HepG2 (cell line): Measurements from ENCODE around the gene DOK1. TPM values are rescaled to one million over a fixed set of nuclear protein-coding genes. Genes with fewer than 3 reads are reported as not detected.

Experiments used
- ATAC-seq: fragments of 200-7000 bp; cut with Tn5 transposase; 3 replicates; pipeline ENCODE4 v1.9.1; 2020; ENCODE audit warnings: mild to moderate bottlenecking, moderate library complexity
- BruUV-seq: library from RNA; stranded (reverse); fragments of 400-500 nt; replicated peaks from 2 replicates; lab custom pipeline; 2021; lab: Mats Ljungman, UMichigan
- CTCF ChIA-PET: fragments of 300-600 bp; formaldehyde crosslinking; extraction: SDS; loops from one replicate; lab custom pipeline; 2021; ENCODE audit warnings: low total read pairs, inconsistent platforms, low intra/inter-chr PET ratio; lab: Yijun Ruan, JAX
- POLR2A ChIA-PET: fragments of 350-600 bp; sonication (Branson Sonifier 250); formaldehyde crosslinking; loops from one replicate; lab custom pipeline; 2020; ENCODE audit warnings: antibody characterized with exemption, inconsistent platforms; lab: Yijun Ruan, JAX
- DNase-seq: peaks from one replicate; pipeline ENCODE4 v3.0.0-alpha.2; 2015; ENCODE audit warnings: low spot score
- FAIRE-seq: peaks from 3 replicates; lab custom pipeline; 2011; peaks lifted over from hg19 to GRCh38; lab: Jason Lieb, UNC
- H2AFZ ChIP-seq: one replicate; pipeline ENCODE4 v1.6.1; 2011; ENCODE audit warnings: low read length, inconsistent platforms
- H3K27ac ChIP-seq: fragments of 300-600 bp; 3 replicates; pipeline ENCODE4 v1.8.0; 2011; ENCODE audit warnings: mixed run types, mild to moderate bottlenecking, mixed read lengths, low read length, inconsistent platforms; ENCODE audit not compliant: insufficient read depth; ENCODE audit errors: extremely low read length
- H3K27me3 ChIP-seq, 2 experiments: fragments of 200-600 bp in 1 of 2; 2 replicates in 1 of 2; 3 replicates in 1 of 2; pipeline versions ENCODE4 v1.6.0 to v1.8.0; 2011; ENCODE audit warnings: low read length in 2 of 2, mild to moderate bottlenecking in 2 of 2, moderate library complexity in 2 of 2, inconsistent platforms in 1 of 2; ENCODE audit not compliant: insufficient read depth in 2 of 2, control insufficient read depth in 1 of 2
- H3K36me3 ChIP-seq, 2 experiments: fragments of 200-600 bp in 1 of 2; replicated peaks in 1 of 2; 2 replicates in 1 of 2; 3 replicates in 1 of 2; pipeline versions ENCODE4 v1.5.1 to v1.8.0; 2011; ENCODE audit warnings: low read length in 2 of 2, inconsistent platforms in 1 of 2; ENCODE audit not compliant: insufficient read depth in 2 of 2, control insufficient read depth in 1 of 2
- H3K4me1 ChIP-seq: 2 replicates; pipeline ENCODE4 v1.5.1; 2012; ENCODE audit warnings: low read length, inconsistent platforms; ENCODE audit not compliant: insufficient read depth
- H3K4me2 ChIP-seq: 2 replicates; pipeline ENCODE4 v1.6.0; 2011; ENCODE audit warnings: low read depth, low read length, inconsistent platforms
- H3K4me3 ChIP-seq, 3 experiments: fragments of 200-600 bp in 1 of 3; sonication (generic), shearing (Covaris generic) in 1 of 3; replicated peaks in 1 of 3; 2 replicates each; pipeline ENCODE4 v1.5.1; 2011 to 2016; ENCODE audit warnings: low read length in 3 of 3, inconsistent platforms in 2 of 3, low read depth in 2 of 3, mild to moderate bottlenecking in 2 of 3, control low read depth in 1 of 3, mixed read lengths in 1 of 3; ENCODE audit not compliant: insufficient read depth in 1 of 3
- H3K79me2 ChIP-seq: one replicate; pipeline ENCODE4 v1.6.1; 2011; ENCODE audit warnings: low read length, inconsistent platforms; ENCODE audit not compliant: insufficient read depth
- H3K9ac ChIP-seq: 2 replicates; pipeline ENCODE4 v1.6.0; 2011; ENCODE audit warnings: mild to moderate bottlenecking, low read depth, low read length, inconsistent platforms; ENCODE audit not compliant: insufficient read depth
- H3K9me3 ChIP-seq: 2 replicates; pipeline ENCODE4 v1.5.1; 2012; ENCODE audit warnings: mild to moderate bottlenecking, low read length
- H4K20me1 ChIP-seq: 2 replicates; pipeline ENCODE4 v1.6.0; 2011; ENCODE audit warnings: inconsistent platforms, mild to moderate bottlenecking, low read length, moderate library complexity; ENCODE audit not compliant: insufficient read depth
- CEBPB ChIP-seq: IDR thresholded peaks from 2 replicates; pipeline ENCODE4 v1.6.1; 2011; ENCODE audit warnings: low read depth, low read length, improper control_type of control experiment, borderline replicate concordance
- FOXK2 ChIP-seq: fragments of 450-650 bp; IDR thresholded peaks from 2 replicates; pipeline ENCODE4 v1.6.1; 2016
- TAF1 ChIP-seq: sonication (generic); formaldehyde crosslinking; IDR thresholded peaks from 2 replicates; pipeline ENCODE4 v1.4.0; 2020; ENCODE audit warnings: missing genetic modification reagents
- ZNF552 ChIP-seq: sonication (generic); formaldehyde crosslinking; IDR thresholded peaks from 2 replicates; pipeline ENCODE4 v1.9.0; 2022; ENCODE audit warnings: missing genetic modification reagents, mild to moderate bottlenecking, borderline replicate concordance
- WGBS: methylation state at CpG from one replicate; pipeline ENCODE4 v1.1.6; 2017; ENCODE audit warnings: low lambda C conversion rate; 5-methylcytosine and 5-hydroxymethylcytosine counted together
- in situ Hi-C: cut with HindIII; loops from 2 replicates; pipeline ENCODE4 v1.10.0; 2017; ENCODE audit warnings: low pct_unique_long_range_greater_than_20kb; ENCODE audit not compliant: extremely low pct_ligation_motif_present
- intact Hi-C: fragments of 100-400 bp; cut with micrococcal nuclease; formaldehyde crosslinking; loops from one replicate; pipeline ENCODE4 v1.10.0; 2022; ENCODE audit not compliant: unreplicated experiment
- polyA plus RNA-seq, 8 experiments: library from polyadenylated mRNA; depleted of rRNA in 3 of 8; stranded (reverse) in 7 of 8; unstranded in 1 of 8; fragments of >200 nt; fragmentation: Illumina TruSeq in 4 of 8; extraction: Trizol in 4 of 8; gene quantifications; 2 replicates each; pipeline versions ENCODE4 v1.2.1 to v1.2.3, GENCODE V29; 2011 to 2016; ENCODE audit warnings: low read depth in 4 of 8, missing spikeins in 1 of 8, mixed read lengths in 1 of 8; ENCODE audit not compliant: insufficient read depth in 1 of 8
- total RNA-seq, 5 experiments: library from RNA; depleted of rRNA; stranded (reverse); fragments of >200 nt; fragmentation: Illumina TruSeq; extraction: Trizol; gene quantifications; 2 replicates each; pipeline ENCODE4 v1.2.3, GENCODE V29; 2016; ENCODE audit warnings: low read depth in 1 of 5

DOK1 gene
- total and polyA plus RNA-seq, 2 of the 13 experiments (the other 11 are each of a cell fraction or from before 2014, with no cell fraction given), result 0.53 to 0.74 TPM

GRCh38 chr2:74566754-74567085 lies 12.2 kb downstream of the DOK1 start:
- no peak overlapping the region for H3K27ac ChIP-seq
- no TSS peak for BruUV-seq
- H3K9me3 ChIP-seq, result no peaks in the 10 kb centered on the region
- no peaks in the 10 kb centered on the region for H3K79me2 ChIP-seq
- in situ Hi-C loops, result no loop called here
- CTCF ChIA-PET, result no interaction called here
- no peak for FAIRE-seq
- no peak overlapping the region for H3K4me2 ChIP-seq
- no peak for ATAC-seq
- no peak for TF ChIP-seq TAF1
- TF ChIP-seq ZNF552 (CRISPR knock-in tag), result no peak
- no peaks in the 10 kb centered on the region for H3K36me3 ChIP-seq
- POLR2A ChIA-PET, result no interaction called here
- no peaks in the 10 kb centered on the region for H3K4me1 ChIP-seq
- H2AFZ ChIP-seq, result no peak overlapping the region
- intact Hi-C loops, result no loop called here
- H3K4me3 ChIP-seq, result no peak overlapping the region
- no peaks in the 10 kb centered on the region for H4K20me1 ChIP-seq
- DNase-seq, result no peak
- peaks cover 0 to 50% of the 10 kb centered on the region in 2 experiments; a peak in 3 of 5 replicates for H3K27me3 ChIP-seq
- no peak overlapping the region for H3K9ac ChIP-seq

GRCh38 chr2:74567881-74568280 lies 13.4 kb downstream of the DOK1 start:
- CTCF ChIA-PET, result no interaction called here
- no peaks in the 10 kb centered on the region for H3K9me3 ChIP-seq
- peaks cover 12% of the 10 kb centered on the region for H3K4me1 ChIP-seq
- DNase-seq, result no peak
- TF ChIP-seq FOXK2 (no peak), CEBPB (peak; percentile 1; the same call in 1 of the 2 replicates)
- H3K27ac ChIP-seq, result no peak overlapping the region
- in situ Hi-C loops (no loop called here), intact Hi-C loops (no loop called here)
- FAIRE-seq, result no peak
- POLR2A ChIA-PET, result no interaction called here
- H3K36me3 ChIP-seq, result no peaks in the 10 kb centered on the region
- no TSS peak for BruUV-seq
- no peaks in the 10 kb centered on the region for H4K20me1 ChIP-seq
- H3K27me3 ChIP-seq, result peaks cover 0 to 38% of the 10 kb centered on the region in 2 experiments; a peak in 3 of 5 replicates
- H3K4me3 ChIP-seq, result no peak overlapping the region
- no peak for ATAC-seq
- no peak overlapping the region for H2AFZ ChIP-seq
- no peak overlapping the region for H3K4me2 ChIP-seq
- H3K79me2 ChIP-seq, result no peaks in the 10 kb centered on the region
- WGBS, result 15% methylated on average over 5 of the region's 5 CpGs
- no peak overlapping the region for H3K9ac ChIP-seq
